Fibroblast of pulmonary artery (primary cell): ENCODE results near the gene LHFPL3.

Source experiments
- DNase-seq: peaks from one replicate; pipeline ENCODE4 v3.0.0-alpha.2; 2010; ENCODE audit warnings: low read depth
- H3K4me3 ChIP-seq: replicated peaks from 2 replicates; pipeline ENCODE4 v1.5.1; 2011; ENCODE audit warnings: low read depth, mild to moderate bottlenecking, control low read depth, low read length, moderate library complexity
- TF ChIP-seq, protein P1 (sequence below): IDR thresholded peaks from 2 replicates; pipeline ENCODE4 v1.5.1; 2011; ENCODE audit warnings: mild to moderate bottlenecking, control low read depth, low read length, inconsistent platforms; ENCODE audit errors: missing control alignments

Gene LHFPL3

DNA sequence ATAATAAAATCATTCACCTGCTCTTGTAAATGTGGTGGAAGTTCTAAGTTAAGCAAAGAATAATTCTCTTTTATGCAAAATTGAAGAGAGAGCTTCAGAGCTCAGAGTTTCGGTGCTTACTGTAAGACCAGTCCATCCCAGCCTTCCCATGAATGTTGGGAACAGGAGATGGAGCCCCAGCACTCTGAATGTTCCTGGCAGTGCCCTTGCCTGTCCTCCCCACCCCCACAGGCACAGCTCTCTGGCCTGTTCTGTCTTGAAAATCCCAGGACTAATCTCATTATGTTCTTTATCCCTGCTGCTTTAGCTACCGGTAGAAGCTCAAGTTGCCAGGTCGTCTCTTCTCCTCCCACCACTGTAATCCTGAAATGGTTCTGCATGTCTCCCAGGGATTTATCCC is 29.1 kb upstream of the LHFPL3 start:
- DNase-seq, result no peak
- H3K4me3 ChIP-seq, result no peak overlapping the region
- TF ChIP-seq, protein P1, sequence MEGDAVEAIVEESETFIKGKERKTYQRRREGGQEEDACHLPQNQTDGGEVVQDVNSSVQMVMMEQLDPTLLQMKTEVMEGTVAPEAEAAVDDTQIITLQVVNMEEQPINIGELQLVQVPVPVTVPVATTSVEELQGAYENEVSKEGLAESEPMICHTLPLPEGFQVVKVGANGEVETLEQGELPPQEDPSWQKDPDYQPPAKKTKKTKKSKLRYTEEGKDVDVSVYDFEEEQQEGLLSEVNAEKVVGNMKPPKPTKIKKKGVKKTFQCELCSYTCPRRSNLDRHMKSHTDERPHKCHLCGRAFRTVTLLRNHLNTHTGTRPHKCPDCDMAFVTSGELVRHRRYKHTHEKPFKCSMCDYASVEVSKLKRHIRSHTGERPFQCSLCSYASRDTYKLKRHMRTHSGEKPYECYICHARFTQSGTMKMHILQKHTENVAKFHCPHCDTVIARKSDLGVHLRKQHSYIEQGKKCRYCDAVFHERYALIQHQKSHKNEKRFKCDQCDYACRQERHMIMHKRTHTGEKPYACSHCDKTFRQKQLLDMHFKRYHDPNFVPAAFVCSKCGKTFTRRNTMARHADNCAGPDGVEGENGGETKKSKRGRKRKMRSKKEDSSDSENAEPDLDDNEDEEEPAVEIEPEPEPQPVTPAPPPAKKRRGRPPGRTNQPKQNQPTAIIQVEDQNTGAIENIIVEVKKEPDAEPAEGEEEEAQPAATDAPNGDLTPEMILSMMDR, result no peak

DNA sequence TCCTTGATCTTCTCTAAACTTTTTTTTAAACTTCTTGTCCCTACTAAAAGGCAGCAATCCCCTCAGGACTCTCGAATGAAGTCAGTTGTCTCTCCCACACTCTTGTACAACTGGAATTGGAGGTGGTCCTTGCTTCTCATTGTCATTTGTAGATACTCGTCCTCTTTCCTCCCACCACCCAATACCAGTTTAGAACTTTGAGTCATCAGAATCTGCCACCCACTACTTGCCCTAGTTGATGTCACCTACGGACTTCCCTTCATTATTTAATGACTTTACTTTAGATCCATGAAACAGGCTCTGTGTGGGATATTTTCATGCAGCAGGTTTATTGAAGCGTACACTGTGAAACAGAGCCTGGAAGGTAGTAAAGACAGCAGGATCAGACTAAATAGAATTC is 28.6 kb upstream of the LHFPL3 start:
- H3K4me3 ChIP-seq, result no peak overlapping the region
- TF ChIP-seq, protein P1, result no peak
- no peak for DNase-seq

DNA sequence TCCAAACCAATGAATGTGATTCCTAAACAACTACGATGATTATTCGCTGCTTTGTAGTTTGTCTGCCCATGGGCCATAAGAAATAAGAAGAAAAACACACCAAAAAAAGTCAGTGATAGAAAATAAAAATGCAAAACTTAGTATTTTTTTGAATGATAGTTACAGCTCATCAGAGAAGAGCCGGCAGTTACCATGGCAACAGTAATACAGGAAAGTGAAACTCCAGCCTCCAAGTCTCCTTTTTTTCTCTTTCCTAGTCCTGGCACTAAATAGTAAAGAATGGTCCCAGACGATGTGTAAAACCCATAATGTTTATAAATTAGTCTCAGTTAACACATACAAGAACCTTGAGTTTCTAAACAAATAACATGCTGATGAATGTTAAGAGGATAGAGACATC is 21.6 kb upstream of the LHFPL3 start:
- no peak for DNase-seq
- TF ChIP-seq, protein P1, result no peak
- H3K4me3 ChIP-seq, result no peak overlapping the region

DNA sequence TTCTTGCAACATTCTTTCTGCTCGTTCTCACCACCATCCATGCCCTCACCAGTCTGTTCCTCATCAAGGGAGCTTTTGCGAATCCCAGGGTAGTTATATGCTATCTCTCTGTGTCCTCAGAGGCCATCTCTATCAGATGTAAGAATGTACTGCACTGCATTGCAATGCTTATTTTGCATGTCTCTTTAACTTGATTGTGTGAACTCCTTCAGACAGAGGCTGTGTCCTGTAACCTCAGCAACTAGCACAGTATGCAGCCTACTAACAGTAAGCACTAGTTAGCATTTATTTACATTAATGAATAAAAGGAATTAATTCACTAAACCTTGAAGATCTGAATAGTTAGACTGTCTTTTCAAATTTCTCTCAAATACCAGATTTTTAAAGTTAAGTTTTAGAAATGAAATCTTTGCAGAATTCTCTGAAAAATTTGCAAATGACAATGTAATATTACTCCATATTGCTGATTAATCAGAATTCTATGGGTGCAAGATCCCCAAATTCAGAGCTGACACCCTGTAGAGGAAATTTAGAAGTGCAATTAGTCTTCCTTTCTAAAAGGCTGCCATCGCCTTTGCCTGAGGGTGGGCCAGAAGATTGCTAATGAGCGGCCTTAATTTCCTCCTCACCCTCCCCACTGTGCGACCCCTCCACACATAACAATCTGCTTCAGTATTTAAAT is 10.3 kb upstream of the LHFPL3 start:
- no peak for DNase-seq
- TF ChIP-seq, protein P1, result no peak
- H3K4me3 ChIP-seq, result no peak overlapping the region

DNA sequence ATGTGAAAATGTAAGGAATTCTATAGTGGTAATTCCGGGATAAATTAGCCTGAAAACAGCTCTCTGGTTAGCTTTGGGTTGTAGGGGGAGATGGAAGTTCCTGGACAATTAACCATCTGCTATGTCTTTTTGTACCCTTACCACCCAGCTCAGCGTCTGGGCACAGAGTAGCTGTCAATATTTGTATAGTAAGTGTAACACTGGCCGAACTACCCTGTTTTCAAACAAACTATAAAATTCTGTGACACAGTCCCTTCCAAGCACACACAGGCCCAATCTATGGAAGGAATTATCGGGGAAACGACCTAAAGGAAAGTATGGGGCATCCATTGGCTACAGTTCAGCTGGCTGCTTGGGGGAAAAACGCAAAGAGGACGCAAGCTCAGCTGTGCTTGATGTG is 869 bp upstream of the LHFPL3 start:
- no peak for DNase-seq
- TF ChIP-seq, protein P1, result no peak
- no peak overlapping the region for H3K4me3 ChIP-seq

DNA sequence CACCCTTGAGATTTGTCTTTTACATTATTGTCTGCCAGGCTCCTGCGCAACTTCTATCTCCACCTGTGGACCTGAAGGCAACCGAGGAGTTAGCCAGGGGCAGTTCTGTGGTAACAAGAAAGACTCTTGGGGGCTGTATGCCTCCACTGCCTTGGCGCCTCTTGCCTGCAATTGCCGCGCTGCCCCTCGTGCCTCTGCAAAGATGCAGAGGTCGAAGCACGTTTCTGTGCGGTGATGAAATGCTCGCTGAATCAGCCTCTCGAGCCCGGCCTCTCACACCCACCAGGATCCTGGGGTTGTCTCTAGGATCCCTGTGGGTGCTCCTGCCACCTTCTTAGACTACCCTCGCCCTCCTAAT is 486 bp upstream of the LHFPL3 start:
- H3K4me3 ChIP-seq, result no peak overlapping the region
- DNase-seq, result no peak
- TF ChIP-seq, protein P1, result no peak
